Measurements from ENCODE around the gene TRAF3IP1. TPM values are rescaled to one million over a fixed set of nuclear protein-coding genes. Genes with fewer than 3 reads are reported as not detected.

TRAF3IP1 gene
- polyA plus RNA-seq, 3 donors, result 1.2 to 1.5 (median 1.5) TPM

- Mint-ChIP-seq H3K9me3 (peaks cover 2 to 15% (median 5%) of the 10 kb centered on the region in 7 donors), H3K27me3 (ENCODE audit: low read depth in 3 of 3) (no peaks in the 10 kb centered on the region), H3K36me3 (no peaks in the 10 kb centered on the region), H3K4me3 (peak overlapping the region; percentile 64 to 87), H3K4me1 (peaks cover 91% of the 10 kb centered on the region), H3K27ac (peak overlapping the region; percentile 96 to 99 (median 98))
- Histone ChIP-seq H3K9me3 (replicated peaks in 1 of 2; ENCODE audit: control insufficient read depth in 1 of 2, insufficient read depth in 1 of 2, low read length in 2 of 2) (no peaks in the 10 kb centered on the region), H3K4me1 (ENCODE audit: control insufficient read depth in 1 of 2, insufficient read depth in 2 of 2, low read length in 2 of 2) (peaks cover 90 to 100% of the 10 kb centered on the region in 2 donors), H3K27ac (ENCODE audit: low read depth in 1 of 2, low read length in 2 of 2) (peak overlapping the region; percentile 94), H3K79me2 (ENCODE audit: insufficient read depth, low read length) (no peaks in the 10 kb centered on the region), H3K9ac (ENCODE audit: insufficient read depth, low read length, poor library complexity, severe bottlenecking) (peak overlapping the region; percentile 50), H3K27me3 (ENCODE audit: control insufficient read depth in 2 of 2, insufficient read depth in 2 of 2, low read length in 2 of 2) (no peaks in the 10 kb centered on the region), H3K36me3 (replicated peaks in 1 of 2; ENCODE audit: control insufficient read depth in 1 of 2, insufficient read depth in 2 of 2, low read length in 2 of 2) (no peaks in the 10 kb centered on the region), H3K4me2 (replicated peaks; ENCODE audit: extremely low read depth, low read length, poor library complexity, severe bottlenecking) (peak overlapping the region; percentile 76), H3K4me3 (replicated peaks in 1 of 3; ENCODE audit: low read depth in 2 of 3, low read length in 3 of 3) (peak overlapping the region; percentile 0 to 71 (median 32)), H2AFZ (ENCODE audit: insufficient read depth, low read depth, low read length, poor library complexity, severe bottlenecking) (peak overlapping the region; percentile 3), H4K20me1 (ENCODE audit: insufficient read depth, low read length) (no peaks in the 10 kb centered on the region)
- no peak for TF ChIP-seq CTCF (IDR thresholded peaks at IDR 0.05)
- WGBS (ENCODE audit: insufficient coverage), result 0% methylated on average over 5 of the region's 5 CpGs
- intact Hi-C loops (cut with micrococcal nuclease), result no loop called here
- peak; percentile 62 to 85 (median 68) for DNase-seq
Observed at GRCh38 chr2:238382381-238382781, 62.1 kb downstream of the TRAF3IP1 start.

- Histone ChIP-seq H3K36me3 (replicated peaks in 1 of 2; ENCODE audit: control insufficient read depth in 1 of 2, insufficient read depth in 2 of 2, low read length in 2 of 2) (no peaks in the 10 kb centered on the region), H3K9me3 (replicated peaks in 1 of 2; ENCODE audit: control insufficient read depth in 1 of 2, insufficient read depth in 1 of 2, low read length in 2 of 2) (no peaks in the 10 kb centered on the region), H3K4me3 (replicated peaks in 1 of 3; ENCODE audit: low read depth in 2 of 3, low read length in 3 of 3) (peak overlapping the region in 1 of 3 experiments; percentile 71), H3K9ac (ENCODE audit: insufficient read depth, low read length, poor library complexity, severe bottlenecking) (peak overlapping the region; percentile 50), H3K27me3 (ENCODE audit: control insufficient read depth in 2 of 2, insufficient read depth in 2 of 2, low read length in 2 of 2) (no peaks in the 10 kb centered on the region), H2AFZ (ENCODE audit: insufficient read depth, low read depth, low read length, poor library complexity, severe bottlenecking) (peak overlapping the region; percentile 36), H3K4me2 (replicated peaks; ENCODE audit: extremely low read depth, low read length, poor library complexity, severe bottlenecking) (peak overlapping the region; percentile 76), H4K20me1 (ENCODE audit: insufficient read depth, low read length) (no peaks in the 10 kb centered on the region), H3K4me1 (ENCODE audit: control insufficient read depth in 1 of 2, insufficient read depth in 2 of 2, low read length in 2 of 2) (peaks cover 95 to 100% of the 10 kb centered on the region in 2 donors), H3K27ac (ENCODE audit: low read depth in 1 of 2, low read length in 2 of 2) (peak overlapping the region; percentile 94), H3K79me2 (ENCODE audit: insufficient read depth, low read length) (no peaks in the 10 kb centered on the region)
- Mint-ChIP-seq H3K4me3 (peak overlapping the region; percentile 64 to 87), H3K27ac (peak overlapping the region; percentile 96 to 99 (median 98)), H3K27me3 (ENCODE audit: low read depth in 3 of 3) (no peaks in the 10 kb centered on the region), H3K36me3 (no peaks in the 10 kb centered on the region), H3K4me1 (peaks cover 91% of the 10 kb centered on the region), H3K9me3 (peaks cover 2 to 15% (median 5%) of the 10 kb centered on the region in 7 donors)
- no CpG with 5 or more reads among the region's 5 CpGs for WGBS (ENCODE audit: insufficient coverage)
- no peak for DNase-seq
- TF ChIP-seq CTCF (IDR thresholded peaks at IDR 0.05), result no peak
- intact Hi-C loops (cut with micrococcal nuclease), result no loop called here
Observed at GRCh38 chr2:238383135-238383534, 62.8 kb downstream of the TRAF3IP1 start.

Data from CD14-positive monocyte (primary cell).